Stimulated activated CD4-positive, alpha-beta T cell treated with anti-CD3 and anti-CD28 coated beads, Interleukin-2, amount 100 ng/mL, for 4 hours (primary cell): ENCODE measurements around the gene SNAPC1.

Experiments
- DNase-seq: peaks from one replicate; pipeline ENCODE4 v3.0.0-alpha.2; 2020; ENCODE audit warnings: low read depth

The SNAPC1 gene

GRCh38 chr14:61812347-61813095 is 50.3 kb downstream of the SNAPC1 start, which contains the start of gene SYT16:
Gene SYT16 (plus strand): TSS chr14:61812703.
- no peak for DNase-seq

- DNase-seq: no peak
Measured at GRCh38 chr14:61813096-61813606, 50.9 kb downstream of the SNAPC1 start.

GRCh38 chr14:61822458-61822857 is 60.2 kb downstream of the SNAPC1 start:
- no peak for DNase-seq

GRCh38 chr14:61832783-61833182 is 70.6 kb downstream of the SNAPC1 start:
- no peak for DNase-seq

GRCh38 chr14:61836184-61836583 is 74.0 kb downstream of the SNAPC1 start:
- DNase-seq: no peak

- no peak for DNase-seq
Measured at GRCh38 chr14:61836807-61837206, 74.6 kb downstream of the SNAPC1 start.

GRCh38 chr14:61837336-61838229 is 75.4 kb downstream of the SNAPC1 start:
- DNase-seq: peak; percentile 66

GRCh38 chr14:61838661-61839245 is 76.5 kb downstream of the SNAPC1 start:
- DNase-seq: no peak

GRCh38 chr14:61839507-61839906 is 77.3 kb downstream of the SNAPC1 start:
- no peak for DNase-seq

- DNase-seq: no peak
Measured at GRCh38 chr14:61841145-61841544, 78.9 kb downstream of the SNAPC1 start.
